Measurements from ENCODE around the gene SF3B4. TPM values are rescaled to one million over a fixed set of nuclear protein-coding genes. Genes with fewer than 3 reads are reported as not detected.

Gene SF3B4
- total RNA-seq, 1 donor from 2014 or later = 108 TPM

DNA sequence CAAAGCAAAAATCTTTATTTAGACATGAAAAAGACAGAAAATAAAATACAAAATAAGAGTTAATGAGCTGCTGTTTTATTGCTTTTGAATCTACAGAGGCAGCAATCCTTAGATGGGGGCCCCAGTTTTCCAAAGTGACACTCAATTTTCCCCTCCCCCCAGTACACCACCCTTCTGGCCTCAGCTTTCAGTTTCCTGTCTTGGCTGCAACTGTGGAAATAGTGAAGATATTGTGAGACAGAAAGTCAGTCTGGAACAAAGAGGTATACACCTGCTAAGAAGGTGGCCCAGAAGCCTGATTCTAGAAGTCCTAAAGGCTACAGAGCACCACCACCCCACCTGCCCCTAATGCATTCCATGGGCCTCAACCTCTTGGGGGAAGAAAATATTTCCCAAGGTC is 10.2 kb upstream of the SF3B4 start:
- TF ChIP-seq, protein P1, sequence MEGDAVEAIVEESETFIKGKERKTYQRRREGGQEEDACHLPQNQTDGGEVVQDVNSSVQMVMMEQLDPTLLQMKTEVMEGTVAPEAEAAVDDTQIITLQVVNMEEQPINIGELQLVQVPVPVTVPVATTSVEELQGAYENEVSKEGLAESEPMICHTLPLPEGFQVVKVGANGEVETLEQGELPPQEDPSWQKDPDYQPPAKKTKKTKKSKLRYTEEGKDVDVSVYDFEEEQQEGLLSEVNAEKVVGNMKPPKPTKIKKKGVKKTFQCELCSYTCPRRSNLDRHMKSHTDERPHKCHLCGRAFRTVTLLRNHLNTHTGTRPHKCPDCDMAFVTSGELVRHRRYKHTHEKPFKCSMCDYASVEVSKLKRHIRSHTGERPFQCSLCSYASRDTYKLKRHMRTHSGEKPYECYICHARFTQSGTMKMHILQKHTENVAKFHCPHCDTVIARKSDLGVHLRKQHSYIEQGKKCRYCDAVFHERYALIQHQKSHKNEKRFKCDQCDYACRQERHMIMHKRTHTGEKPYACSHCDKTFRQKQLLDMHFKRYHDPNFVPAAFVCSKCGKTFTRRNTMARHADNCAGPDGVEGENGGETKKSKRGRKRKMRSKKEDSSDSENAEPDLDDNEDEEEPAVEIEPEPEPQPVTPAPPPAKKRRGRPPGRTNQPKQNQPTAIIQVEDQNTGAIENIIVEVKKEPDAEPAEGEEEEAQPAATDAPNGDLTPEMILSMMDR (IDR thresholded peaks at IDR 0.05; ENCODE audit: unreplicated experiment) = no peak
- DNase-seq (ENCODE audit: low spot score) = no peak
- H3K4me3 Mint-ChIP-seq (ENCODE audit: unreplicated experiment) = no peak overlapping the region
- peaks cover 42% of the 10 kb centered on the region for H3K4me1 Mint-ChIP-seq (ENCODE audit: unreplicated experiment)
- H3K9me3 Mint-ChIP-seq (ENCODE audit: unreplicated experiment) = no peaks in the 10 kb centered on the region
- H3K36me3 Mint-ChIP-seq (ENCODE audit: low read depth, unreplicated experiment) = peaks cover 4% of the 10 kb centered on the region
- peaks cover 10% of the 10 kb centered on the region for H3K27me3 Mint-ChIP-seq (ENCODE audit: unreplicated experiment)
- peak overlapping the region; percentile 42 for H3K27ac Mint-ChIP-seq (ENCODE audit: unreplicated experiment)

DNA sequence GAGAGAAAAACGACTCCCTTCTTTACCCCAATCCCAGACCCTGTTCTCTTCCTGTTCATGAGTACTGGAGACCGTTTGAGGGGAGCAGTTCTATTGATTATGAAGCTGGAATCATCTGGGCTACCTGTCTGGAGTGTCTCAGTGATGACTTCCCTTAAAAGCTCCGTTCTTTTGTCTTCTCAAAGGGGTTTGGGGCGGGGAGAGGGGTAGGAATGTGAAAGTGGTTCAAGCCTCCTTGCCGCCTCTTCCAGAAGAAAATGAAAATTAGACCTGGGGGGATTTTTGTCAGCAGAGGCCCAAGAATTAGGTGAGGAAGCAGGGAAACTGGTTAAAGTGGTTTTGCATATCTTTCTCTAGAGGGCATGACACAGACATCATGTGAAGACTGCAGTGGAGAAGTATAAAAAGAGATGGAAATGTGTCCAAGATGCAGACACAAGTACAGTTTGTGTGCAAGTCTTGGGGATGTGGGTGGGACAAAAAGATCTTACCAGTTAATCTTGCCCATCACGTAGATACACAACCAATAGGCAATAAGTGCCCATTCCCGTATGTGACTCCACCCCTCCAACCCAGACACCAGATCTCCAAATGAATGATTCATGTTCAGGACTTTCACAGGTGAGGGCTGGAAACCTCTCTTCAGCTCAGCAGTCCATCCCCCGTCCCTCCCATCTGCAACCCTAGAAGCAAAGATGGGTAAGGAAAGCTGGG is 9.5 kb upstream of the SF3B4 start:
- no peak for DNase-seq (ENCODE audit: low spot score)
- Mint-ChIP-seq H3K36me3 (ENCODE audit: low read depth, unreplicated experiment) (peaks cover 8% of the 10 kb centered on the region), H3K4me3 (ENCODE audit: unreplicated experiment) (peak overlapping the region; percentile 86), H3K9me3 (ENCODE audit: unreplicated experiment) (no peaks in the 10 kb centered on the region), H3K4me1 (ENCODE audit: unreplicated experiment) (peaks cover 40% of the 10 kb centered on the region), H3K27ac (ENCODE audit: unreplicated experiment) (peak overlapping the region; percentile 42), H3K27me3 (ENCODE audit: unreplicated experiment) (peaks cover 12% of the 10 kb centered on the region)
- TF ChIP-seq, protein P1 (IDR thresholded peaks at IDR 0.05; ENCODE audit: unreplicated experiment) = no peak

GRCh38 chr1:149936170-149936991 is 8.8 kb upstream of the SF3B4 start, which contains the start of gene MTMR11:
TSS of gene MTMR11 (minus strand) at chr1:149936879. CDS start at chr1:149936647, 232 bp downstream.
- H3K27me3 Mint-ChIP-seq (ENCODE audit: unreplicated experiment) = peaks cover 13% of the 10 kb centered on the region
- DNase-seq (ENCODE audit: low spot score) = no peak
- H3K27ac Mint-ChIP-seq (ENCODE audit: unreplicated experiment) = peak within 1 kb of the TSS; percentile 42
- TF ChIP-seq, protein P1 (IDR thresholded peaks at IDR 0.05; ENCODE audit: unreplicated experiment) = no peak
- peak within 1 kb of the TSS; percentile 86 for H3K4me3 Mint-ChIP-seq (ENCODE audit: unreplicated experiment)
- H3K9me3 Mint-ChIP-seq (ENCODE audit: unreplicated experiment) = no peaks in the 10 kb centered on the region
- H3K36me3 Mint-ChIP-seq (ENCODE audit: low read depth, unreplicated experiment) = peaks cover 16% of the 10 kb centered on the region
- peaks cover 34% of the 10 kb centered on the region for H3K4me1 Mint-ChIP-seq (ENCODE audit: unreplicated experiment)

- Mint-ChIP-seq H3K27ac (ENCODE audit: unreplicated experiment) (no peak overlapping the region), H3K9me3 (ENCODE audit: unreplicated experiment) (no peaks in the 10 kb centered on the region), H3K36me3 (ENCODE audit: low read depth, unreplicated experiment) (peaks cover 24% of the 10 kb centered on the region), H3K27me3 (ENCODE audit: unreplicated experiment) (peaks cover 16% of the 10 kb centered on the region), H3K4me1 (ENCODE audit: unreplicated experiment) (peaks cover 31% of the 10 kb centered on the region), H3K4me3 (ENCODE audit: unreplicated experiment) (no peak overlapping the region)
- no peak for DNase-seq (ENCODE audit: low spot score)
- TF ChIP-seq, protein P1 (IDR thresholded peaks at IDR 0.05; ENCODE audit: unreplicated experiment) = no peak
These were observed 6.8 kb upstream of the SF3B4 start for GRCh38 chr1:149934356-149934755.
